Natural killer cell treated with Interleukin-12 subunit alpha and Interleukin-12 subunit beta and Interleukin-15 and Interleukin-18, amount 100 ng/mL, for 72 hours (primary cell): ENCODE results near the gene VPS8. TPM values are rescaled to one million over a fixed set of nuclear protein-coding genes. Genes with fewer than 3 reads are reported as not detected.
A peak's percentile ranks its signal among the peaks of the same experiment; 100 is the strongest.

ENCODE experiments used
- ATAC-seq, 2 donors: fragments of 150-1000 bp; cut with Tn5 transposase in 1 of 2; sonication (Bioruptor Pico), chemical (Tn5 transposase) in 1 of 2; 2 replicates each; pipeline ENCODE4 v1.10.0; 2021
- DNase-seq: peaks from one replicate; pipeline ENCODE4 v3.0.0; 2022; ENCODE audit warnings: low spot score
- H3K27ac Mint-ChIP-seq, 2 donors: 1 replicate in 1 of 2; 2 replicates in 1 of 2; pipeline ENCODE4 v1.8.0; 2022; ENCODE audit warnings: mixed read lengths in 2 of 2, mild to moderate bottlenecking in 1 of 2, moderate library complexity in 1 of 2
- H3K27me3 Mint-ChIP-seq, 2 donors: 1 replicate in 1 of 2; 2 replicates in 1 of 2; pipeline ENCODE4 v1.8.0; 2022; ENCODE audit warnings: mixed read lengths in 2 of 2
- H3K36me3 Mint-ChIP-seq: one replicate; pipeline ENCODE4 v1.8.0; 2022; ENCODE audit warnings: mixed read lengths
- H3K4me1 Mint-ChIP-seq, 2 donors: 1 replicate in 1 of 2; 2 replicates in 1 of 2; pipeline ENCODE4 v1.8.0; 2022; ENCODE audit warnings: low read depth in 2 of 2, mixed read lengths in 2 of 2, mild to moderate bottlenecking in 1 of 2
- H3K4me3 Mint-ChIP-seq: one replicate; pipeline ENCODE4 v1.8.0; 2022; ENCODE audit warnings: mixed read lengths
- H3K9me3 Mint-ChIP-seq: 2 replicates; pipeline ENCODE4 v1.8.0; 2022; ENCODE audit warnings: mixed read lengths
- total RNA-seq, 2 donors: library from RNA; stranded (reverse); gene quantifications; one replicate each; pipeline ENCODE4 v1.2.3, GENCODE V29; 2022

The VPS8 gene
- total RNA-seq, 2 donors from 2014 or later, result 52.8 to 74.2 TPM

GRCh38 chr3:184827572-184827971, 15.6 kb downstream of the VPS8 start:
- Mint-ChIP-seq H3K27me3 (no peaks in the 10 kb centered on the region), H3K4me1 (peaks cover 0 to 8% of the 10 kb centered on the region in 2 donors), H3K4me3 (no peak overlapping the region), H3K36me3 (peaks cover 16% of the 10 kb centered on the region), H3K27ac (no peak overlapping the region), H3K9me3 (no peaks in the 10 kb centered on the region)
- no peak for ATAC-seq
- no peak for DNase-seq

GRCh38 chr3:184832044-184832443, 20.1 kb downstream of the VPS8 start:
- Mint-ChIP-seq H3K4me3 (no peak overlapping the region), H3K4me1 (peaks cover 8 to 16% of the 10 kb centered on the region in 2 donors), H3K27me3 (no peaks in the 10 kb centered on the region), H3K27ac (no peak overlapping the region), H3K9me3 (no peaks in the 10 kb centered on the region), H3K36me3 (peaks cover 32% of the 10 kb centered on the region)
- ATAC-seq, result no peak
- DNase-seq, result no peak

- no peak overlapping the region for H3K4me3 Mint-ChIP-seq
- H3K36me3 Mint-ChIP-seq, result peaks cover 38% of the 10 kb centered on the region
- H3K27me3 Mint-ChIP-seq, result no peaks in the 10 kb centered on the region
- no peaks in the 10 kb centered on the region for H3K9me3 Mint-ChIP-seq
- peaks cover 8 to 16% of the 10 kb centered on the region in 2 donors for H3K4me1 Mint-ChIP-seq
- ATAC-seq (no peak), DNase-seq (no peak)
- H3K27ac Mint-ChIP-seq, result no peak overlapping the region
These were observed 20.9 kb downstream of the VPS8 start for GRCh38 chr3:184832903-184833302.

DNA sequence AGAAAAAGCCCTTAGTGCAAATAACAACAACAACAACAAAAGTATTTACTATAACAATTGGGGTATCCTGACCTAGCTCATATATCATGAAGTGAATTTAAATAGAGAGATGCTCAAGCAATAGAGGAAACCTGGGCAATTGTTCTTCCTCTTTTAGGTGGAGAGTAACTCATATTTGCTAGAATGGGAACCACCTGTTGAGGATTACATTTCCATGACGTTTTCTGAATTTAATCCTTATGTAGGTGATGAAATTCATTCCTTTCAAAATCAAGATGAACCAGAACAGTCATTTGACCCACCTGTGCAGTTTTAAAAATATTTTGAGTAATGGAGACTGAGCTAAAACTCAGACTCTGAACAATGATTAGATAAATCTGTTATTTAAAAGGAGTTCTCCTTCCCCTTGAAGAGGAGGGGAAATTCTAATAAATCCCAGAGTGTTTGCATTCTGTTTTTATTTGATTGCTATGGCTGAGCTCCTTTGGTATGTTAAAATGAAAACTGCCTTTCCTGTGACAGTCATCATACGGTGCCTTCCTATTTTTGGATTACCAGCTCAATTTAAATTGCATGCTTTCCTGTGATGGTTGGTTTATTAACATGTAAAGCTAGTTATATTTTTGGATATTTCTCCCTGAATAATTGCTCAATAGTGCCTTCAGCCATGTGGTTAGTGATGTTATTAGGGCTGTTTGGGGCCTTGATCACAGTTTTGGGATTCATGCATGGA, 24.3 kb downstream of the VPS8 start:
- Mint-ChIP-seq H3K27ac (no peak overlapping the region), H3K27me3 (no peaks in the 10 kb centered on the region), H3K9me3 (no peaks in the 10 kb centered on the region), H3K4me1 (peaks cover 8 to 16% of the 10 kb centered on the region in 2 donors), H3K4me3 (no peak overlapping the region), H3K36me3 (peaks cover 32% of the 10 kb centered on the region)
- no peak for ATAC-seq
- no peak for DNase-seq

DNA sequence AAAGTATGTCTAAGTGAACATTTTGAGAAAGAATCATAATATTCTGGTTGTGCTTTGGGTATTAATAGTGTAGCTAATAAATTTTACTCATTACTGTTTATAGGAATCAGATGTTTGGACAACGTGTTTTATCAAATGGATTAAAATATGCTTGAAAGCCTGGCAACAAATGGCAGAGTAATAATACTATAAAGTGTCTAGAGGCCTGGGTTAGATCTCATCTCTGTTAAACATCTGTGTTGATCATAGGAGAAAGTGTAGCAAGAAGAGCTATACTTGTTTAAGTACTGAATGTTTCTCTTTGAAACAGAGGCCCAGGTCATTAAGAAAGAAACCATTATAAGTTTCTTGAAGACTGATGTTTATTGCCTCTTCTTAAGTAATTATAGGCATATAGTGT, 30.5 kb downstream of the VPS8 start:
- H3K36me3 Mint-ChIP-seq, result peaks cover 7% of the 10 kb centered on the region
- H3K9me3 Mint-ChIP-seq, result no peaks in the 10 kb centered on the region

DNA sequence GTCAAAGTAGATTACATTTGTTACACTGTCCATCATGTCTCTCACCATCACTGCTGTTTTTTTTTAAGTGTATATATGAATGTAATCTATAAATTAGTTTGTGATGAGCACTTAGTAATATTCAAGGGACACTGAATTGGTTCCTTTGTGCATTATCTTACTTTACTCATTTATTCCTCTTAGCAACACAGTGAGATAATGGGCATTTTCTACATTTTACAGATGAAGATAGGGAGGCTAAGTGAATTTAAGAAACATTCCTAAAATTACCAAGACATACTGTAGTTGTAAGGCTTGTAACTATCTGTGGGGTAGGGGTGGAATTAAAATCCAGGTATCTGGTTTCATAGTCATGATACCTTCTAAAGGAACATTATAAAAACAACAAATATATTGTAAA, 33.9 kb downstream of the VPS8 start:
- Mint-ChIP-seq H3K4me3 (no peak overlapping the region), H3K36me3 (peaks cover 4% of the 10 kb centered on the region), H3K27me3 (no peaks in the 10 kb centered on the region), H3K27ac (no peak overlapping the region), H3K4me1 (peaks cover 0 to 3% of the 10 kb centered on the region in 2 donors), H3K9me3 (no peaks in the 10 kb centered on the region)
- no peak for ATAC-seq
- DNase-seq, result no peak

More for the DNA sequence above, 30.5 kb downstream of the VPS8 start:
- ATAC-seq (no peak), DNase-seq (no peak)
- no peaks in the 10 kb centered on the region for H3K27me3 Mint-ChIP-seq
- no peak overlapping the region for H3K27ac Mint-ChIP-seq
- H3K4me3 Mint-ChIP-seq, result no peak overlapping the region
- H3K4me1 Mint-ChIP-seq, result peaks cover 0 to 3% of the 10 kb centered on the region in 2 donors

DNA sequence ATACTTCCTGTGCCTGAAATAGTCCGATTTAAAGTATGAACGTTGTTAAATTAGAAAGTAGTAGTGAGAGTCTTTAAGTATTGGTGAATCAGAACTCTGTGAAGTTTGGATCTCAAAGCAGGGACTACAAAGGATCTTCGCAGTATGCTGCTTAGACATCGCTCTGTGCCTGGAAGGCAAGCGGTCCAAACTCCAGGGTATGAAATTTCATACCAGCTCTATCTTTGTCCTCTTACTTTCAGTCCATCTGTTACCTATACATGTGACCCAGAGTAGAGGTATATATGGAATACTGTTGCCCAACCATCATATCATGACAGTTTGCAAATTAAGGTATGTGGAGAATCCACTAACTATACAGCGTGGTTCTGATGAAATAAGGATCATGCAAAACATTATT, 34.5 kb downstream of the VPS8 start:
- no peak for ATAC-seq
- peaks cover 4% of the 10 kb centered on the region for H3K36me3 Mint-ChIP-seq
- no peaks in the 10 kb centered on the region for H3K9me3 Mint-ChIP-seq
- no peak overlapping the region for H3K27ac Mint-ChIP-seq
- H3K4me3 Mint-ChIP-seq, result no peak overlapping the region
- DNase-seq, result no peak
- peaks cover 0 to 3% of the 10 kb centered on the region in 2 donors for H3K4me1 Mint-ChIP-seq
- H3K27me3 Mint-ChIP-seq, result no peaks in the 10 kb centered on the region

DNA sequence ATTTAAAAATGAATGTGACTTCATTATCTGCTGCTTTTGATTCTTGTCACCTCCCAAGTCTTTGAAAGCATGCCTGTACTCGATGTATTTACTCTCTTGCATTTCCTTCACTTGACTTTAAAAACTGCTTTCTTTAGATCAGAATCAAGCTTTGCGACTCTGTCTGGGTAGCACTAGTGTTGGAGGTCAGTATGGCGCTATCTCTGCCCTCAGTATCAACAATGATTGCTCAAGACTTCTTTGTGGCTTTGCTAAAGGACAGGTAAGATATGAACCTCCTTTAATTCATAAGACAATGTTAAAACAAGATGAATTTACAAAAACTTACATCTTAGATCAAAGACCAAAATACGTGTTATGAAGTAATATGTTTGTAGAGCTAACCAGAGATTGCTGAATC, 37.0 kb downstream of the VPS8 start:
- Mint-ChIP-seq H3K9me3 (no peaks in the 10 kb centered on the region), H3K27ac (peak overlapping the region in 1 of 2 donors; percentile 37), H3K4me1 (peaks cover 0 to 3% of the 10 kb centered on the region in 2 donors), H3K36me3 (peaks cover 15% of the 10 kb centered on the region), H3K4me3 (no peak overlapping the region), H3K27me3 (no peaks in the 10 kb centered on the region)
- ATAC-seq (no peak), DNase-seq (no peak)

GRCh38 chr3:184850201-184850600, 38.2 kb downstream of the VPS8 start:
- peaks cover 21% of the 10 kb centered on the region for H3K36me3 Mint-ChIP-seq
- H3K9me3 Mint-ChIP-seq, result no peaks in the 10 kb centered on the region
- H3K4me1 Mint-ChIP-seq, result peaks cover 0 to 3% of the 10 kb centered on the region in 2 donors
- DNase-seq (no peak), ATAC-seq (no peak)
- no peak overlapping the region for H3K27ac Mint-ChIP-seq
- no peak overlapping the region for H3K4me3 Mint-ChIP-seq
- H3K27me3 Mint-ChIP-seq, result no peaks in the 10 kb centered on the region

DNA sequence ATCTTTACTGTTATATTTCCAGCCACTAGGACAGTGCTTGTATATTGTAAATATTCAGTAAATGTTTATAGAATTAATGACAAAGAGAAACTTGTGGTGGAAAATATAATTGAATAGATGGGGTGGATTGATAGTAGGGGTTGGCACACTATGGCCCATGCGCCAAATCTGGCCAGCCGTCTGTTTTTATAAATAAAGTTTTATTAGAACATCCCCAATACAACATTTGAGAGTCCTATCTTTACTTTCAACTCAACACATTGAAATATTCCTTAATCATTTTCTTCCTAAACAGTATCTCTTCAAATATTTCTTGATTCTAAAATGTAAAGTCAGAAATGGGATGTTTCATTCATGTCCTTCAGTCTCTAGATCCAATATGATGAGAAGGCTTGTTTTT, 45.1 kb downstream of the VPS8 start:
- H3K36me3 Mint-ChIP-seq, result peaks cover 28% of the 10 kb centered on the region

GRCh38 chr3:184864000-184864399, 52.0 kb downstream of the VPS8 start:
- no peak for DNase-seq
- no peaks in the 10 kb centered on the region for H3K4me1 Mint-ChIP-seq
- ATAC-seq, result no peak
- peaks cover 34% of the 10 kb centered on the region for H3K36me3 Mint-ChIP-seq
- no peak overlapping the region for H3K4me3 Mint-ChIP-seq
- no peak overlapping the region for H3K27ac Mint-ChIP-seq
- H3K9me3 Mint-ChIP-seq, result no peaks in the 10 kb centered on the region
- H3K27me3 Mint-ChIP-seq, result no peaks in the 10 kb centered on the region

More for the DNA sequence above, 45.1 kb downstream of the VPS8 start:
- no peak overlapping the region for H3K4me3 Mint-ChIP-seq
- H3K27me3 Mint-ChIP-seq, result no peaks in the 10 kb centered on the region
- no peaks in the 10 kb centered on the region for H3K4me1 Mint-ChIP-seq
- H3K27ac Mint-ChIP-seq, result no peak overlapping the region
- ATAC-seq, result no peak
- no peaks in the 10 kb centered on the region for H3K9me3 Mint-ChIP-seq
- no peak for DNase-seq

- H3K4me3 Mint-ChIP-seq, result no peak overlapping the region
- H3K36me3 Mint-ChIP-seq, result peaks cover 26% of the 10 kb centered on the region
- ATAC-seq, result no peak
- peaks cover 0 to 11% of the 10 kb centered on the region in 2 donors for H3K4me1 Mint-ChIP-seq
- DNase-seq, result no peak
- H3K27ac Mint-ChIP-seq, result no peak overlapping the region
- no peaks in the 10 kb centered on the region for H3K27me3 Mint-ChIP-seq
- no peaks in the 10 kb centered on the region for H3K9me3 Mint-ChIP-seq
These were observed 56.5 kb downstream of the VPS8 start for GRCh38 chr3:184868477-184868876.

- Mint-ChIP-seq H3K27ac (peak overlapping the region in 1 of 2 donors; percentile 20), H3K36me3 (peaks cover 20% of the 10 kb centered on the region), H3K27me3 (no peaks in the 10 kb centered on the region), H3K4me3 (no peak overlapping the region), H3K9me3 (no peaks in the 10 kb centered on the region), H3K4me1 (peaks cover 0 to 11% of the 10 kb centered on the region in 2 donors)
- peak in 1 of 2 donors; percentile 76 for ATAC-seq
- DNase-seq, result no peak
These were observed 60.2 kb downstream of the VPS8 start for GRCh38 chr3:184872200-184872599.

DNA sequence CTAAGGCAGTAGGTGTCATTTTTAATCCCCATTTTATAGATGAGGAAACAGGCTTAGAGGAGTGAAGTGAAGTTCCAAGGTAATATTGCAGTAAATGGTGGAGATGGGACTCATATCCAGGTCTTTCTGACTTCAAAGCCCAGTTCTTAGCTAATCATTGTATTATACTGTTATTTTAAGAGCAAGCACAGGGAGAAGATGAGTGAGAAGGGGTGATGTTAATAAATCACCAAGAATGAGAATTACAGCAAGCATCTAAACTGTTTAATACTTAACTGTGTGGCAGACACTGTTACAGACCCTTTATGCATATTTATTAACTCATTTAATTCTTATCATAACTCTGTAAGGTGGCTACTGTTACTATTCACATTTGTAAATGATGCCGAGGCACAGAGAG, 61.2 kb downstream of the VPS8 start:
- H3K4me3 Mint-ChIP-seq, result no peak overlapping the region
- DNase-seq (no peak), ATAC-seq (no peak)
- H3K27me3 Mint-ChIP-seq, result no peaks in the 10 kb centered on the region
- no peaks in the 10 kb centered on the region for H3K9me3 Mint-ChIP-seq
- H3K4me1 Mint-ChIP-seq, result peaks cover 0 to 11% of the 10 kb centered on the region in 2 donors
- H3K36me3 Mint-ChIP-seq, result peaks cover 21% of the 10 kb centered on the region
- H3K27ac Mint-ChIP-seq, result no peak overlapping the region
